Prostate gland (tissue), 2 donors: ENCODE results near the gene WNT8A. TPM values are rescaled to one million over a fixed set of nuclear protein-coding genes. Genes with fewer than 3 reads are reported as not detected.

Experiments used
- DNase-seq: peaks from one replicate; pipeline ENCODE4 v3.0.0-alpha.2; 2019; ENCODE audit warnings: low spot score
- H3K27ac ChIP-seq, 2 donors: fragments of 200-600 bp; sonication (generic); 2 replicates each; pipeline ENCODE4 v1.5.1; 2017 to 2019
- H3K27me3 ChIP-seq: fragments of 200-600 bp; sonication (generic); replicated peaks from 2 replicates; pipeline ENCODE4 v1.5.1; 2019; ENCODE audit not compliant: insufficient read depth
- H3K36me3 ChIP-seq, 2 donors: fragments of 200-600 bp; sonication (generic); 1 replicate in 1 of 2; 2 replicates in 1 of 2; pipeline versions ENCODE4 v1.5.1 to v1.8.1; 2017 to 2019
- H3K4me1 ChIP-seq: fragments of 200-600 bp; sonication (generic); replicated peaks from 2 replicates; pipeline ENCODE4 v1.5.1; 2019
- H3K4me3 ChIP-seq, 2 donors: fragments of 200-600 bp; sonication (generic); 2 replicates each; pipeline ENCODE4 v1.5.1; 2017 to 2019
- H3K9me3 ChIP-seq: fragments of 200-600 bp; sonication (generic); 2 replicates; pipeline ENCODE4 v1.5.1; 2017
- CTCF ChIP-seq, 4 experiments: fragments of 200-600 bp in 2 of 4; fragments of 450-650 bp in 2 of 4; sonication (generic) in 2 of 4; IDR thresholded peaks; 1 replicate in 3 of 4; 2 replicates in 1 of 4; pipeline ENCODE4 v1.5.1; 2016 to 2019; ENCODE audit warnings: antibody characterized with exemption in 4 of 4, mild to moderate bottlenecking in 2 of 4, moderate library complexity in 2 of 4
- POLR2A ChIP-seq: fragments of 450-650 bp; IDR thresholded peaks from one replicate; pipeline ENCODE4 v1.6.1; 2016; ENCODE audit warnings: antibody characterized with exemption, mild to moderate bottlenecking
- POLR2AphosphoS5 ChIP-seq: sonication (generic); formaldehyde crosslinking; IDR thresholded peaks from one replicate; pipeline ENCODE4 v1.6.1; 2017; ENCODE audit warnings: antibody characterized with exemption
- WGBS: methylation state at CpG from one replicate; pipeline ENCODE4 v1.1.5; 2018; 5-methylcytosine and 5-hydroxymethylcytosine counted together
- intact Hi-C: fragments of 100-400 bp; cut with DNase I; formaldehyde crosslinking; loops from one replicate; pipeline ENCODE4 v1.14.2; 2022
- total RNA-seq, 2 donors: library from RNA; depleted of rRNA; stranded (reverse); fragments of >200 nt; gene quantifications; one replicate each; pipeline ENCODE4 v1.1.0, GENCODE V29; 2016

Gene WNT8A
- total RNA-seq, 2 donors from 2014 or later = 1.1 TPM; not detected in 1

GRCh38 chr5:138091685-138092084 lies 7.9 kb downstream of the WNT8A start:
- Histone ChIP-seq H3K36me3 (no peaks in the 10 kb centered on the region), H3K9me3 (no peaks in the 10 kb centered on the region), H3K27ac (no peak overlapping the region), H3K4me1 (no peaks in the 10 kb centered on the region), H3K27me3 (no peaks in the 10 kb centered on the region), H3K4me3 (no peak overlapping the region)
- no peak for DNase-seq
- 94% methylated on average over 4 of the region's 4 CpGs for WGBS
- intact Hi-C loops = no loop called here
- TF ChIP-seq POLR2A (no peak), CTCF (IDR thresholded peaks at IDR 0.05) (no peak), POLR2AphosphoS5 (no peak)

- DNase-seq = no peak
- intact Hi-C loops = no loop called here
- no peak overlapping the region for H3K27ac ChIP-seq
- H3K4me3 ChIP-seq = no peak overlapping the region
- no peaks in the 10 kb centered on the region for H3K9me3 ChIP-seq
- 80% methylated on average over 1 of the region's 1 CpG for WGBS
- TF ChIP-seq POLR2A = no peak
- TF ChIP-seq POLR2AphosphoS5 = no peak
- TF ChIP-seq CTCF (IDR thresholded peaks at IDR 0.05) = no peak
- H3K36me3 ChIP-seq = no peaks in the 10 kb centered on the region
- H3K4me1 ChIP-seq = no peaks in the 10 kb centered on the region
- H3K27me3 ChIP-seq = no peaks in the 10 kb centered on the region
These were observed 8.5 kb downstream of the WNT8A start for GRCh38 chr5:138092301-138092700.

GRCh38 chr5:138093036-138093435 lies 9.2 kb downstream of the WNT8A start:
- no peak overlapping the region for H3K27ac ChIP-seq
- H3K4me1 ChIP-seq = no peaks in the 10 kb centered on the region
- DNase-seq = no peak
- intact Hi-C loops = no loop called here
- H3K36me3 ChIP-seq = no peaks in the 10 kb centered on the region
- no peaks in the 10 kb centered on the region for H3K27me3 ChIP-seq
- TF ChIP-seq POLR2A = no peak
- no peak for TF ChIP-seq POLR2AphosphoS5
- TF ChIP-seq CTCF (IDR thresholded peaks at IDR 0.05) = no peak
- 73% methylated on average over 1 of the region's 1 CpG for WGBS
- H3K4me3 ChIP-seq = no peak overlapping the region
- H3K9me3 ChIP-seq = no peaks in the 10 kb centered on the region

DNA sequence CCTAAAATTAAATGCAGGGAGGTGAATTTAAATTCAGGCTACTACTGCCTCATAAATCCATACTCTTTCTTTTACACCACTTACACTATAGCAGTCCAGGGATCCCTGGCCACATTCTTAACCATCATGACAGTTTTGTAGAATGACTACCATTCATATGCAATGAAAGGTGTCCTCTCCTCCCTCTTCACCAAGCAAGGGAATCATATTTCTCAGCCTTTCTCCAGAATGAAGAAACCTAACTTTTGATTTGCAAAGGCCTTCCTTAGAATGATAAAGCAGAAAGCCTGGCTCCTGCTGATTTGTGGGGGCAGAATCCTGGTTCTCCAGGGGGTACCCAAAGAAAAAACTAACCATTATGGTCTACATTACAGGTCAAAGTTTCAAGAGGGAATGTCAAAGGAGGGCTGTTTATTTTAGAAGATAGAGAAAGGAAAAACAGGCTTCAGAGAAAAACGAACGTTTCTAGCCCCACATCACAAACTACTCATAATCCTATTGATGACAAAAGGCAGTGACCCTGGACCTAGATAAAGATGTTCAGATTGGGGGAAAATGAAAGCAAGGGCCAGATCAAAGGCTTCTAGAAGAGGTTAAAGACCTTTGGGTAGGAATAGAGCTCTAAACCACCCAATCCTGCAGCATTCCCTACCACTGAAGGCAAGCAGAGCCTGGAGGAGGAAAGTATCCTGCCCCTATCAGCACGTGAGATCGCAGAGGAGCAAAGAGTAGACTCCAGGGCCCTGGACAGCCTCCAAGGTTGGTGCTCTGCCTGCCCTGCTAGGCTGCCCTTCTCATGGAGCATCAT lies 11.5 kb downstream of the WNT8A start:
- no peak for TF ChIP-seq POLR2AphosphoS5
- TF ChIP-seq POLR2A = no peak
- TF ChIP-seq CTCF (IDR thresholded peaks at IDR 0.05) = no peak
- Histone ChIP-seq H3K4me1 (no peaks in the 10 kb centered on the region), H3K27me3 (no peaks in the 10 kb centered on the region), H3K9me3 (no peaks in the 10 kb centered on the region), H3K4me3 (no peak overlapping the region), H3K36me3 (no peaks in the 10 kb centered on the region), H3K27ac (no peak overlapping the region)
- DNase-seq = no peak
- intact Hi-C loops = no loop called here
- WGBS = 50% methylated on average over 4 of the region's 4 CpGs

GRCh38 chr5:138096363-138096762 lies 12.5 kb downstream of the WNT8A start:
- H3K36me3 ChIP-seq = no peaks in the 10 kb centered on the region
- no peak overlapping the region for H3K27ac ChIP-seq
- intact Hi-C loops = no loop called here
- no peaks in the 10 kb centered on the region for H3K27me3 ChIP-seq
- H3K9me3 ChIP-seq = no peaks in the 10 kb centered on the region
- no peak overlapping the region for H3K4me3 ChIP-seq
- H3K4me1 ChIP-seq = no peaks in the 10 kb centered on the region
- TF ChIP-seq POLR2A (no peak), CTCF (IDR thresholded peaks at IDR 0.05) (no peak), POLR2AphosphoS5 (no peak)
- no peak for DNase-seq
- WGBS = 94% methylated on average over 2 of the region's 2 CpGs
